HepG2 (cell line): ENCODE data around the gene GNB4. TPM values are rescaled to one million over a fixed set of nuclear protein-coding genes. Genes with fewer than 3 reads are reported as not detected.

Experiments
- EED ChIP-seq: sonication (generic); formaldehyde crosslinking; IDR thresholded peaks from 2 replicates; pipeline ENCODE4 v1.5.0; 2020; ENCODE audit warnings: mild to moderate bottlenecking, missing genetic modification reagents
- KDM1A ChIP-seq: IDR thresholded peaks from 2 replicates; pipeline ENCODE4 v1.6.1; 2016; ENCODE audit warnings: missing compliant biosample characterization
- KLF11 ChIP-seq: IDR thresholded peaks from 2 replicates; pipeline ENCODE4 v1.6.1; 2016; ENCODE audit warnings: missing compliant biosample characterization
- MEF2D ChIP-seq: sonication (generic); formaldehyde crosslinking; IDR thresholded peaks from 2 replicates; pipeline ENCODE4 v1.5.1; 2020; ENCODE audit warnings: mild to moderate bottlenecking, missing genetic modification reagents
- MIER3 ChIP-seq: IDR thresholded peaks from 2 replicates; pipeline ENCODE4 v1.6.1; 2016; ENCODE audit warnings: missing compliant biosample characterization, borderline replicate concordance
- NFYB ChIP-seq: sonication (generic); formaldehyde crosslinking; IDR thresholded peaks from 2 replicates; pipeline ENCODE4 v1.4.0; 2020; ENCODE audit warnings: missing genetic modification reagents
- SRSF9 ChIP-seq: fragments of 200-400 bp; formaldehyde crosslinking; IDR thresholded peaks from 2 replicates; pipeline ENCODE4 v1.6.1; 2018; ENCODE audit warnings: borderline replicate concordance, mild to moderate bottlenecking, low read depth, low read length; ENCODE audit not compliant: insufficient read depth, poor library complexity, severe bottlenecking
- ZNF24 ChIP-seq: fragments of 450-650 bp; IDR thresholded peaks from 2 replicates; pipeline ENCODE4 v1.6.1; 2017; ENCODE audit warnings: antibody characterized with exemption, mild to moderate bottlenecking
- ZNF274 ChIP-seq: sonication (generic); formaldehyde crosslinking; IDR thresholded peaks from 2 replicates; pipeline ENCODE4 v1.5.1; 2020; ENCODE audit warnings: mild to moderate bottlenecking, missing genetic modification reagents
- ZNF878 ChIP-seq: sonication (generic); formaldehyde crosslinking; IDR thresholded peaks from 2 replicates; pipeline ENCODE4 v1.8.1; 2023; ENCODE audit warnings: mild to moderate bottlenecking, missing genetic modification reagents, moderate library complexity
- ZZZ3 ChIP-seq: sonication (generic); formaldehyde crosslinking; IDR thresholded peaks from 2 replicates; pipeline ENCODE4 v1.4.0; 2020; ENCODE audit warnings: missing genetic modification reagents, mild to moderate bottlenecking, borderline replicate concordance
- polyA plus RNA-seq, 8 experiments: library from polyadenylated mRNA; depleted of rRNA in 3 of 8; stranded (reverse) in 7 of 8; unstranded in 1 of 8; fragments of >200 nt; fragmentation: Illumina TruSeq in 4 of 8; extraction: Trizol in 4 of 8; gene quantifications; 2 replicates each; pipeline versions ENCODE4 v1.2.1 to v1.2.3, GENCODE V29; 2011 to 2016; ENCODE audit warnings: low read depth in 4 of 8, missing spikeins in 1 of 8, mixed read lengths in 1 of 8; ENCODE audit not compliant: insufficient read depth in 1 of 8
- total RNA-seq, 5 experiments: library from RNA; depleted of rRNA; stranded (reverse); fragments of >200 nt; fragmentation: Illumina TruSeq; extraction: Trizol; gene quantifications; 2 replicates each; pipeline ENCODE4 v1.2.3, GENCODE V29; 2016; ENCODE audit warnings: low read depth in 1 of 5
- TF ChIP-seq, protein P1 (sequence below): sonication (generic); formaldehyde crosslinking; IDR thresholded peaks from 2 replicates; pipeline ENCODE4 v1.4.0; 2020; ENCODE audit warnings: missing genetic modification reagents
- TF ChIP-seq, protein P2 (sequence below): sonication (generic); formaldehyde crosslinking; IDR thresholded peaks from 2 replicates; pipeline ENCODE4 v1.5.0; 2020; ENCODE audit warnings: missing genetic modification reagents, mild to moderate bottlenecking, borderline replicate concordance
- TF ChIP-seq, protein P3 (sequence below): sonication (generic); formaldehyde crosslinking; IDR thresholded peaks from 2 replicates; pipeline ENCODE4 v1.4.0; 2020; ENCODE audit warnings: missing genetic modification reagents, mild to moderate bottlenecking, borderline replicate concordance
- TF ChIP-seq, protein P4 (sequence below): IDR thresholded peaks from 2 replicates; pipeline ENCODE4 v1.6.1; 2016; ENCODE audit warnings: mild to moderate bottlenecking, missing biosample characterization, missing genetic modification reagents
- TF ChIP-seq, protein P5 (sequence below): sonication (generic); formaldehyde crosslinking; IDR thresholded peaks from 2 replicates; pipeline ENCODE4 v1.9.0; 2022; ENCODE audit warnings: missing genetic modification reagents, mild to moderate bottlenecking, borderline replicate concordance

GNB4 gene
- total and polyA plus RNA-seq, 2 of the 13 experiments (the other 11 are each of a cell fraction or from before 2014, with no cell fraction given), result 0.07 to 0.13 TPM

DNA sequence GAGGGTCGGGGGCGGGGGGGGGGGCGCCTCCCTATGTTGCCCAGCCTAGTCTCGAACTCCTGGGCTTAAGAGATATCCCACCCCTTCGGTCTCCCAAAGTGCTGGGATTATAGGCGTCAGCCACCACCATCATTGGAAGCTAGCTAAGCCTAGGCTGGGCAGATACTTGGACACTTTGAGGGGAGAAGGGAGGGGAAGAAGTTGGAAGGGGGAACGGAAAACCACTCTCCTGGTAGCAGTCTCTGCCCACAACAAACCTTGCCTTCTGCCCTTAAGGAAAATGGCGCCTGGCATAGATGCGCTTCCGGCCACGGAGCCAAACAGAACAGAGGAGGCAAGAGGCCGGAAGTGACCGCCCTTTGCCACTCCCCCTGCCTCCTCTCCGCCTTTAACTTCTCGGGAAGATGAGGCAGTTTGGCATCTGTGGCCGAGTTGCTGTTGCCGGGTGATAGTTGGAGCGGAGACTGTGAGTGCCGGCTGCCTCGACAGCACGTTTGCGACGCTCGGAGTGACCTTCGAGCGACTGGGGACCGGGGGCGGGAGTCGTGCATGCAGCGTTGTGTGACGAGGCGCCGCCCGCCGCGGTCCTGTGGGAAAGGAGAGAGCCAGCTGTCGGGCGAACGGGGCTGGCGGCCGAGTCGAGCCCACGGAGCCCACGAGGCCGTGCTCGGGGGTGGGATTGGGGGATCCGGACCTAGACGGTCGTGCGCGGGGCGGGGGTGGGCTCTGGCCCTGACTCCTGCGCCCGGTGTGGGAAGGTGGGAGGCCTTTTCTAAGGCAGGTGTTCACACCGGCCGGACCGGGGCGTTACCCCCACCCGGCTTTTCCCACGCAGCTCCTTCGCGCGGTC is 103.7 kb downstream of the GNB4 start, which contains the start of gene MFN1 (continued):
- TF ChIP-seq, protein P1, sequence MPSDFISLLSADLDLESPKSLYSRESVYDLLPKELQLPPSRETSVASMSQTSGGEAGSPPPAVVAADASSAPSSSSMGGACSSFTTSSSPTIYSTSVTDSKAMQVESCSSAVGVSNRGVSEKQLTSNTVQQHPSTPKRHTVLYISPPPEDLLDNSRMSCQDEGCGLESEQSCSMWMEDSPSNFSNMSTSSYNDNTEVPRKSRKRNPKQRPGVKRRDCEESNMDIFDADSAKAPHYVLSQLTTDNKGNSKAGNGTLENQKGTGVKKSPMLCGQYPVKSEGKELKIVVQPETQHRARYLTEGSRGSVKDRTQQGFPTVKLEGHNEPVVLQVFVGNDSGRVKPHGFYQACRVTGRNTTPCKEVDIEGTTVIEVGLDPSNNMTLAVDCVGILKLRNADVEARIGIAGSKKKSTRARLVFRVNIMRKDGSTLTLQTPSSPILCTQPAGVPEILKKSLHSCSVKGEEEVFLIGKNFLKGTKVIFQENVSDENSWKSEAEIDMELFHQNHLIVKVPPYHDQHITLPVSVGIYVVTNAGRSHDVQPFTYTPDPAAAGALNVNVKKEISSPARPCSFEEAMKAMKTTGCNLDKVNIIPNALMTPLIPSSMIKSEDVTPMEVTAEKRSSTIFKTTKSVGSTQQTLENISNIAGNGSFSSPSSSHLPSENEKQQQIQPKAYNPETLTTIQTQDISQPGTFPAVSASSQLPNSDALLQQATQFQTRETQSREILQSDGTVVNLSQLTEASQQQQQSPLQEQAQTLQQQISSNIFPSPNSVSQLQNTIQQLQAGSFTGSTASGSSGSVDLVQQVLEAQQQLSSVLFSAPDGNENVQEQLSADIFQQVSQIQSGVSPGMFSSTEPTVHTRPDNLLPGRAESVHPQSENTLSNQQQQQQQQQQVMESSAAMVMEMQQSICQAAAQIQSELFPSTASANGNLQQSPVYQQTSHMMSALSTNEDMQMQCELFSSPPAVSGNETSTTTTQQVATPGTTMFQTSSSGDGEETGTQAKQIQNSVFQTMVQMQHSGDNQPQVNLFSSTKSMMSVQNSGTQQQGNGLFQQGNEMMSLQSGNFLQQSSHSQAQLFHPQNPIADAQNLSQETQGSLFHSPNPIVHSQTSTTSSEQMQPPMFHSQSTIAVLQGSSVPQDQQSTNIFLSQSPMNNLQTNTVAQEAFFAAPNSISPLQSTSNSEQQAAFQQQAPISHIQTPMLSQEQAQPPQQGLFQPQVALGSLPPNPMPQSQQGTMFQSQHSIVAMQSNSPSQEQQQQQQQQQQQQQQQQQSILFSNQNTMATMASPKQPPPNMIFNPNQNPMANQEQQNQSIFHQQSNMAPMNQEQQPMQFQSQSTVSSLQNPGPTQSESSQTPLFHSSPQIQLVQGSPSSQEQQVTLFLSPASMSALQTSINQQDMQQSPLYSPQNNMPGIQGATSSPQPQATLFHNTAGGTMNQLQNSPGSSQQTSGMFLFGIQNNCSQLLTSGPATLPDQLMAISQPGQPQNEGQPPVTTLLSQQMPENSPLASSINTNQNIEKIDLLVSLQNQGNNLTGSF (CRISPR knock-in tag), result peak; percentile 59; the same call in 1 of the 2 replicates
- TF ChIP-seq MIER3 (CRISPR knock-in tag), result no peak
- TF ChIP-seq KDM1A (CRISPR knock-in tag), result no peak
- TF ChIP-seq, protein P2, sequence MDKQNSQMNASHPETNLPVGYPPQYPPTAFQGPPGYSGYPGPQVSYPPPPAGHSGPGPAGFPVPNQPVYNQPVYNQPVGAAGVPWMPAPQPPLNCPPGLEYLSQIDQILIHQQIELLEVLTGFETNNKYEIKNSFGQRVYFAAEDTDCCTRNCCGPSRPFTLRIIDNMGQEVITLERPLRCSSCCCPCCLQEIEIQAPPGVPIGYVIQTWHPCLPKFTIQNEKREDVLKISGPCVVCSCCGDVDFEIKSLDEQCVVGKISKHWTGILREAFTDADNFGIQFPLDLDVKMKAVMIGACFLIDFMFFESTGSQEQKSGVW (CRISPR knock-in tag), result no peak
- TF ChIP-seq, protein P3, sequence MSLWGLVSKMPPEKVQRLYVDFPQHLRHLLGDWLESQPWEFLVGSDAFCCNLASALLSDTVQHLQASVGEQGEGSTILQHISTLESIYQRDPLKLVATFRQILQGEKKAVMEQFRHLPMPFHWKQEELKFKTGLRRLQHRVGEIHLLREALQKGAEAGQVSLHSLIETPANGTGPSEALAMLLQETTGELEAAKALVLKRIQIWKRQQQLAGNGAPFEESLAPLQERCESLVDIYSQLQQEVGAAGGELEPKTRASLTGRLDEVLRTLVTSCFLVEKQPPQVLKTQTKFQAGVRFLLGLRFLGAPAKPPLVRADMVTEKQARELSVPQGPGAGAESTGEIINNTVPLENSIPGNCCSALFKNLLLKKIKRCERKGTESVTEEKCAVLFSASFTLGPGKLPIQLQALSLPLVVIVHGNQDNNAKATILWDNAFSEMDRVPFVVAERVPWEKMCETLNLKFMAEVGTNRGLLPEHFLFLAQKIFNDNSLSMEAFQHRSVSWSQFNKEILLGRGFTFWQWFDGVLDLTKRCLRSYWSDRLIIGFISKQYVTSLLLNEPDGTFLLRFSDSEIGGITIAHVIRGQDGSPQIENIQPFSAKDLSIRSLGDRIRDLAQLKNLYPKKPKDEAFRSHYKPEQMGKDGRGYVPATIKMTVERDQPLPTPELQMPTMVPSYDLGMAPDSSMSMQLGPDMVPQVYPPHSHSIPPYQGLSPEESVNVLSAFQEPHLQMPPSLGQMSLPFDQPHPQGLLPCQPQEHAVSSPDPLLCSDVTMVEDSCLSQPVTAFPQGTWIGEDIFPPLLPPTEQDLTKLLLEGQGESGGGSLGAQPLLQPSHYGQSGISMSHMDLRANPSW (CRISPR knock-in tag), result no peak
- TF ChIP-seq, protein P4, sequence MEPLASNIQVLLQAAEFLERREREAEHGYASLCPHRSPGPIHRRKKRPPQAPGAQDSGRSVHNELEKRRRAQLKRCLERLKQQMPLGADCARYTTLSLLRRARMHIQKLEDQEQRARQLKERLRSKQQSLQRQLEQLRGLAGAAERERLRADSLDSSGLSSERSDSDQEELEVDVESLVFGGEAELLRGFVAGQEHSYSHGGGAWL (CRISPR knock-in tag), result peak; percentile 42; the same call in 1 of the 2 replicates
- no peak for TF ChIP-seq SRSF9
- TF ChIP-seq ZNF878 (CRISPR knock-in tag), result no peak
- no peak; the same call in 1 of the 2 replicates for TF ChIP-seq ZZZ3 (CRISPR knock-in tag)
- TF ChIP-seq MEF2D (CRISPR knock-in tag), result 0 out of 2 replicates have a peak, but pooled peaks have one; percentile 49
- TF ChIP-seq EED (CRISPR knock-in tag), result no peak
- TF ChIP-seq NFYB (CRISPR knock-in tag), result peak; percentile 81
- TF ChIP-seq ZNF274 (CRISPR knock-in tag), result peak; percentile 86
- TF ChIP-seq, protein P5, sequence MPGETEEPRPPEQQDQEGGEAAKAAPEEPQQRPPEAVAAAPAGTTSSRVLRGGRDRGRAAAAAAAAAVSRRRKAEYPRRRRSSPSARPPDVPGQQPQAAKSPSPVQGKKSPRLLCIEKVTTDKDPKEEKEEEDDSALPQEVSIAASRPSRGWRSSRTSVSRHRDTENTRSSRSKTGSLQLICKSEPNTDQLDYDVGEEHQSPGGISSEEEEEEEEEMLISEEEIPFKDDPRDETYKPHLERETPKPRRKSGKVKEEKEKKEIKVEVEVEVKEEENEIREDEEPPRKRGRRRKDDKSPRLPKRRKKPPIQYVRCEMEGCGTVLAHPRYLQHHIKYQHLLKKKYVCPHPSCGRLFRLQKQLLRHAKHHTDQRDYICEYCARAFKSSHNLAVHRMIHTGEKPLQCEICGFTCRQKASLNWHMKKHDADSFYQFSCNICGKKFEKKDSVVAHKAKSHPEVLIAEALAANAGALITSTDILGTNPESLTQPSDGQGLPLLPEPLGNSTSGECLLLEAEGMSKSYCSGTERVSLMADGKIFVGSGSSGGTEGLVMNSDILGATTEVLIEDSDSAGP (CRISPR knock-in tag), result peak; percentile 71; the same call in 1 of the 2 replicates
- peak; percentile 85; the same call in 1 of the 2 replicates for TF ChIP-seq KLF11
- no peak for TF ChIP-seq ZNF24
